Prostate gland (tissue), 2 donors: ENCODE data around the gene GOLGA7B.

Experiments
- CTCF ChIP-seq, 4 experiments: fragments of 200-600 bp in 2 of 4; fragments of 450-650 bp in 2 of 4; sonication (generic) in 2 of 4; IDR thresholded peaks; 1 replicate in 3 of 4; 2 replicates in 1 of 4; pipeline ENCODE4 v1.5.1; 2016 to 2019; ENCODE audit warnings: antibody characterized with exemption in 4 of 4, mild to moderate bottlenecking in 2 of 4, moderate library complexity in 2 of 4
- POLR2A ChIP-seq: fragments of 450-650 bp; IDR thresholded peaks from one replicate; pipeline ENCODE4 v1.6.1; 2016; ENCODE audit warnings: antibody characterized with exemption, mild to moderate bottlenecking
- POLR2AphosphoS5 ChIP-seq: sonication (generic); formaldehyde crosslinking; IDR thresholded peaks from one replicate; pipeline ENCODE4 v1.6.1; 2017; ENCODE audit warnings: antibody characterized with exemption

- TF ChIP-seq CTCF (IDR thresholded peaks at IDR 0.05) (no peak), POLR2A (no peak), POLR2AphosphoS5 (no peak)
Observed at GRCh38 chr10:97895915-97896314, 46.3 kb downstream of the GOLGA7B start.
